Measurements from ENCODE around the gene SNX2.

DNA sequence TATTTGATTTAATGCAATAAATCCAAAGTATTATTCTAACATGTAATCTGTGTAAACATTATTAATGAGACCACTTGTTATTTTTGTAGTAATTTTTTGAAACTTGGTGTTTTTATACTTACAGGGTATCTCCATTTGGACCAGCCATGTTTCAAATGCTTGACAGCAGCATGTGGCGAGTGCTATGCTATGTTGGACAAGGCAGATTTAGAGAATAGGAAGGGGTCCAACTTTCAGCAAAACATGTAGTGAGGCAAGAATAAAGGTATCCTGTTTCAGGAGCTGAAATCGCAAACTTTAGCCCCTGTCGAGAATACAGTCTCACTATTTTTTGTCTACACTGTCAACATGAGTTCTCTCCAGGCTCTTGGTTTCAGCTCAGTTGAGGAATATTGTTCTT, 104.2 kb downstream of the SNX2 start:
- TF ChIP-seq CTCF (IDR thresholded peaks at IDR 0.05): no peak
- TF ChIP-seq ZFX (IDR thresholded peaks at IDR 0.05; ENCODE audit: borderline replicate concordance): no peak
